ENCODE data around the gene PAH. TPM values are rescaled to one million over a fixed set of nuclear protein-coding genes. Genes with fewer than 3 reads are reported as not detected.

The PAH gene
- total RNA-seq, 1 donor from 2014 or later: not detected

DNA sequence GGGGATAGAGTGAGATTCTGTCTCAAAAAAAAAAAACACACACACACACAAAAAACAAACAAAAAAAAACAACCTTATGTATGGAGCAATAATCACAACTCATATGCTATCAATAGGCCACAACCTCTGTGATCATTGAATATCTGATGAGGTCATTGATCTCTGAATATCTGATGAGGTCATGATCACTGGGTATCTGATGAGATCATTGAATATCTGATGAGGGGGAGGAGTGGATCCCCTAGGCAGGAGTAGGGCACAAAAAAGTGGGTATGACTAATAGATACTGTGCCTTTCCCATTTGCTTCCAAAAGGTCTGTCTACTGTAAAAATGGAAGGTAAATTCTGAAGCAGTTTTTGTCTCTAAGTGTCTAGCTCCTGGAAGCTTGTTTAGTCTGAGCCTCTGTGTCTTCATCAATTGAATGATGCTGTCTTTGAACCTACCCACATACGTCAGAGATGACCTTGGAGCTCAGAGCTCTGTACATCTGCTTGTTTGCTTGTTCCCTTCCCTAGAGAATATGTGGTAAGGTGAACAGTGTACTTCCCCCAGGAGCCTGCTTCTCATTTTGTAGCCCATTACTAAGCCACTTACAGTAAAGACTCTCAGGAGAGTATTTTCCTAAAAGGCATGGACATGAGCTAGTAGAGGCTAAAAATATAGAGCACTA is 13.6 kb downstream of the PAH start:
- Histone ChIP-seq H3K9me3 (ENCODE audit: control insufficient read depth in 3 of 3, low read length in 3 of 3) (no peaks in the 10 kb centered on the region), H3K36me3 (ENCODE audit: control insufficient read depth in 3 of 3, insufficient read depth in 3 of 3, low read length in 3 of 3) (no peaks in the 10 kb centered on the region), H3K27ac (ENCODE audit: low read depth, low read length) (no peak overlapping the region), H3K4me3 (ENCODE audit: low read length in 3 of 3) (no peak overlapping the region), H3K4me1 (ENCODE audit: control insufficient read depth in 3 of 3, insufficient read depth in 3 of 3, low read length in 3 of 3) (no peaks in the 10 kb centered on the region), H3K27me3 (ENCODE audit: control insufficient read depth in 3 of 3, insufficient read depth in 3 of 3, low read length in 3 of 3) (no peaks in the 10 kb centered on the region), H3K9ac (ENCODE audit: low read depth in 1 of 3, low read length in 3 of 3) (no peak overlapping the region)

- Histone ChIP-seq H3K27me3 (ENCODE audit: control insufficient read depth in 3 of 3, insufficient read depth in 3 of 3, low read length in 3 of 3) (no peaks in the 10 kb centered on the region), H3K27ac (ENCODE audit: low read depth, low read length) (no peak overlapping the region), H3K4me3 (ENCODE audit: low read length in 3 of 3) (no peak overlapping the region), H3K9me3 (ENCODE audit: control insufficient read depth in 3 of 3, low read length in 3 of 3) (no peaks in the 10 kb centered on the region), H3K9ac (ENCODE audit: low read depth in 1 of 3, low read length in 3 of 3) (no peak overlapping the region), H3K36me3 (ENCODE audit: control insufficient read depth in 3 of 3, insufficient read depth in 3 of 3, low read length in 3 of 3) (no peaks in the 10 kb centered on the region), H3K4me1 (ENCODE audit: control insufficient read depth in 3 of 3, insufficient read depth in 3 of 3, low read length in 3 of 3) (no peaks in the 10 kb centered on the region)
Observed at GRCh38 chr12:102902093-102902492, 15.0 kb downstream of the PAH start.

GRCh38 chr12:102900389-102900788 is 16.7 kb downstream of the PAH start:
- H3K27ac ChIP-seq (ENCODE audit: low read depth, low read length): no peak overlapping the region
- no peaks in the 10 kb centered on the region for H3K27me3 ChIP-seq (ENCODE audit: control insufficient read depth in 3 of 3, insufficient read depth in 3 of 3, low read length in 3 of 3)
- H3K4me3 ChIP-seq (ENCODE audit: low read length in 3 of 3): no peak overlapping the region
- H3K36me3 ChIP-seq (ENCODE audit: control insufficient read depth in 3 of 3, insufficient read depth in 3 of 3, low read length in 3 of 3): no peaks in the 10 kb centered on the region
- no peaks in the 10 kb centered on the region for H3K9me3 ChIP-seq (ENCODE audit: control insufficient read depth in 3 of 3, low read length in 3 of 3)
- H3K9ac ChIP-seq (ENCODE audit: low read depth in 1 of 3, low read length in 3 of 3): no peak overlapping the region
- no peaks in the 10 kb centered on the region for H3K4me1 ChIP-seq (ENCODE audit: control insufficient read depth in 3 of 3, insufficient read depth in 3 of 3, low read length in 3 of 3)

- H3K27me3 ChIP-seq (ENCODE audit: control insufficient read depth in 3 of 3, insufficient read depth in 3 of 3, low read length in 3 of 3): no peaks in the 10 kb centered on the region
- H3K4me1 ChIP-seq (ENCODE audit: control insufficient read depth in 3 of 3, insufficient read depth in 3 of 3, low read length in 3 of 3): no peaks in the 10 kb centered on the region
- H3K4me3 ChIP-seq (ENCODE audit: low read length in 3 of 3): no peak overlapping the region
- H3K36me3 ChIP-seq (ENCODE audit: control insufficient read depth in 3 of 3, insufficient read depth in 3 of 3, low read length in 3 of 3): no peaks in the 10 kb centered on the region
- no peak overlapping the region for H3K27ac ChIP-seq (ENCODE audit: low read depth, low read length)
- H3K9me3 ChIP-seq (ENCODE audit: control insufficient read depth in 3 of 3, low read length in 3 of 3): no peaks in the 10 kb centered on the region
- H3K9ac ChIP-seq (ENCODE audit: low read depth in 1 of 3, low read length in 3 of 3): no peak overlapping the region
Observed at GRCh38 chr12:102896067-102896466, 21.0 kb downstream of the PAH start.

DNA sequence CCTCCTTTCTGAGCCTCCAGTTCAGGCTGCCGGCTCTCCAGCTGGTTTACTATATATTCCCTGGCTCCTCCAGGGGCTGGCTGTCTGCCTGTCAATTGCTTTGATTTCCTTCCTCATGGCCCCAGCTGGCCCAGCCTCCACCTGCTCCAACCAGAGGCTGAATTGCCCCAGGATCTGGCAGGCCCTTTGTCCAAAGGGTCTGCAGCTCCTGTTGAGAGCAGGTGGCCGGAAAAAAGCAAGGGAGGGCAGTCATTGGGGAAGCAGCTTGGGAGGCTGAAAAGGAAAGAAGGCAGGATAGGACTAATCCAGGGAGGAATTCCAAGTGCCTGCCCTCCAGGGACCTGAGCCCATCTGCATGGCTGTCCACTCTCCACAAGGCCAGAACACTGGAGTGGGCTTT is 25.3 kb downstream of the PAH start:
- H3K36me3 ChIP-seq (ENCODE audit: control insufficient read depth in 3 of 3, insufficient read depth in 3 of 3, low read length in 3 of 3): no peaks in the 10 kb centered on the region
- no peaks in the 10 kb centered on the region for H3K27me3 ChIP-seq (ENCODE audit: control insufficient read depth in 3 of 3, insufficient read depth in 3 of 3, low read length in 3 of 3)
- H3K9me3 ChIP-seq (ENCODE audit: control insufficient read depth in 3 of 3, low read length in 3 of 3): no peaks in the 10 kb centered on the region
- H3K27ac ChIP-seq (ENCODE audit: low read depth, low read length): no peak overlapping the region
- H3K4me3 ChIP-seq (ENCODE audit: low read length in 3 of 3): no peak overlapping the region
- H3K4me1 ChIP-seq (ENCODE audit: control insufficient read depth in 3 of 3, insufficient read depth in 3 of 3, low read length in 3 of 3): no peaks in the 10 kb centered on the region
- H3K9ac ChIP-seq (ENCODE audit: low read depth in 1 of 3, low read length in 3 of 3): no peak overlapping the region

DNA sequence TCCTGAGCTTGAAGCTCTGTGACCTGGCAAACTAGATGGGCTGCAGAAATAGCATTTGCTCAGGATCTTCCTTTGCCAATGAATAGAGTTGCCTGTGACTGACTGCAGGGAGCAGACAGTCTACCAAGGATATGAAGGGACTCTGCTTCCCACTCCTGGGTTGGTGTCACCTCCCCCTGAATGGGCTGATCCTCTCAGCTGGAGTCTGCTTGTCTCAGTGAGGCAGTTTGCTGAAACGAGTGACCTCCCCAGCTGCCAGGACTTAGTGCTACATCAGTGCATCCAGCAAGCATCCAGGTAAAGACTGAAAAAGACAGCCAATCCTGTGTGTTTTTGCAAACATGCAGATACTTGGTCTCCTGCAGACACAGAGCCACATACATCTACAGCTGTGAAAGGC is 28.5 kb downstream of the PAH start:
- Histone ChIP-seq H3K27me3 (ENCODE audit: control insufficient read depth in 3 of 3, insufficient read depth in 3 of 3, low read length in 3 of 3) (peaks cover 0 to 5% (median 5%) of the 10 kb centered on the region in 3 donors), H3K36me3 (ENCODE audit: control insufficient read depth in 3 of 3, insufficient read depth in 3 of 3, low read length in 3 of 3) (no peaks in the 10 kb centered on the region), H3K4me3 (ENCODE audit: low read length in 3 of 3) (no peak overlapping the region), H3K9me3 (ENCODE audit: control insufficient read depth in 3 of 3, low read length in 3 of 3) (no peaks in the 10 kb centered on the region), H3K9ac (ENCODE audit: low read depth in 1 of 3, low read length in 3 of 3) (no peak overlapping the region), H3K27ac (ENCODE audit: low read depth, low read length) (no peak overlapping the region), H3K4me1 (ENCODE audit: control insufficient read depth in 3 of 3, insufficient read depth in 3 of 3, low read length in 3 of 3) (no peaks in the 10 kb centered on the region)

DNA sequence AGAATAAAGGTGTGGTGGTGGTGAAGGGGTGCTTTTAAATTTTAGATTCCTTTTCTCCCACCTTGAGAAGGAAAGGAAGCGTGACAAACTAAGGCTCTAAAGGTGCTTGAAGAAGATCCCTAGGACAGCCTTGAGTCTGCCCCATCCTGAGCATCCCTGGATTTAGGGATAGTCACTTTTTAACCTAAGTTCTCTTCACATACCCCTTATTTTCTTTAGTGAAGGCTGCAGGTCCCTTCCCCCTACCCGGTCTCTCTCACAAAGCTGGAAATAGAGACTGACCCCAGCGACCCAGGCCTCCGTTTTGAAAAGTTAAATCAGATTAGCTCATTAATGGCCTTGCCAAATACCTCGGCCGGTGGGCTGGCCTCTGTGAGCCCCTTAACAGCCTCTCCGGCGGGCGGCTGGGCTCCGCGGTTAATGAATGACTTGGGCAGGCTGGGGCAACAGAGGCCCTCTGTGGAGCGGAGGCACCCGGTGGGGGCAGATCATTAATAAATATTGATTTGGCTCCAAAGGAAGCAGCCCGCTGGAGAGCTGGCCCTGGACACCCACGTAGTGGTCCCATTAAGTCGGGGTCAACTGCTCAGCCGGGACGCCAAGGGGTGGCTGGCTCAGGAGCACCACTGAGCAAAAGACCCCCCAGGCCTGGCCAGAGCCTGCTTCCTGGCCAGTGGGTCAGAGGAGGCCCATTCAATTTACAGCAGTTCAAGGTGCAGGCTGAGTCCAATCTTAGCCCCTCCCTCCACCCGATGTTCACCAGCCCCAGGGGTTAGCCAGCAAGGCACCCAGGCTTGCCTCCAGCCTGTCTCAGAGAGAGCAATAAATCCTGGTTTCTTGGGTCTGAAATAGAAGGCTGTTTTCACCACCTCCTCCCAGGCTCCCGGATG is 31.8 kb downstream of the PAH start:
- H3K36me3 ChIP-seq (ENCODE audit: control insufficient read depth in 3 of 3, insufficient read depth in 3 of 3, low read length in 3 of 3): no peaks in the 10 kb centered on the region
- H3K9me3 ChIP-seq (ENCODE audit: control insufficient read depth in 3 of 3, low read length in 3 of 3): no peaks in the 10 kb centered on the region
- H3K9ac ChIP-seq (ENCODE audit: low read depth in 1 of 3, low read length in 3 of 3): no peak overlapping the region
- no peak overlapping the region for H3K4me3 ChIP-seq (ENCODE audit: low read length in 3 of 3)
- no peak overlapping the region for H3K27ac ChIP-seq (ENCODE audit: low read depth, low read length)
- H3K4me1 ChIP-seq (ENCODE audit: control insufficient read depth in 3 of 3, insufficient read depth in 3 of 3, low read length in 3 of 3): no peaks in the 10 kb centered on the region
- H3K27me3 ChIP-seq (ENCODE audit: control insufficient read depth in 3 of 3, insufficient read depth in 3 of 3, low read length in 3 of 3): peaks cover 0 to 5% (median 5%) of the 10 kb centered on the region in 3 donors

- H3K9ac ChIP-seq (ENCODE audit: low read depth in 1 of 3, low read length in 3 of 3): no peak overlapping the region
- peaks cover 5% of the 10 kb centered on the region in 3 donors for H3K27me3 ChIP-seq (ENCODE audit: control insufficient read depth in 3 of 3, insufficient read depth in 3 of 3, low read length in 3 of 3)
- H3K4me3 ChIP-seq (ENCODE audit: low read length in 3 of 3): no peak overlapping the region
- no peaks in the 10 kb centered on the region for H3K36me3 ChIP-seq (ENCODE audit: control insufficient read depth in 3 of 3, insufficient read depth in 3 of 3, low read length in 3 of 3)
- H3K9me3 ChIP-seq (ENCODE audit: control insufficient read depth in 3 of 3, low read length in 3 of 3): no peaks in the 10 kb centered on the region
- H3K4me1 ChIP-seq (ENCODE audit: control insufficient read depth in 3 of 3, insufficient read depth in 3 of 3, low read length in 3 of 3): no peaks in the 10 kb centered on the region
- no peak overlapping the region for H3K27ac ChIP-seq (ENCODE audit: low read depth, low read length)
Observed at GRCh38 chr12:102883204-102883799, 33.7 kb downstream of the PAH start.

- Histone ChIP-seq H3K27ac (ENCODE audit: low read depth, low read length) (no peak overlapping the region), H3K4me3 (ENCODE audit: low read length in 3 of 3) (no peak overlapping the region), H3K9me3 (ENCODE audit: control insufficient read depth in 3 of 3, low read length in 3 of 3) (no peaks in the 10 kb centered on the region), H3K9ac (ENCODE audit: low read depth in 1 of 3, low read length in 3 of 3) (no peak overlapping the region), H3K4me1 (ENCODE audit: control insufficient read depth in 3 of 3, insufficient read depth in 3 of 3, low read length in 3 of 3) (no peaks in the 10 kb centered on the region), H3K36me3 (ENCODE audit: control insufficient read depth in 3 of 3, insufficient read depth in 3 of 3, low read length in 3 of 3) (no peaks in the 10 kb centered on the region), H3K27me3 (ENCODE audit: control insufficient read depth in 3 of 3, insufficient read depth in 3 of 3, low read length in 3 of 3) (peaks cover 5% of the 10 kb centered on the region in 3 donors)
Observed at GRCh38 chr12:102880783-102881182, 36.3 kb downstream of the PAH start.
